Stimulated activated CD8-positive, alpha-beta memory T cell treated with anti-CD3 and anti-CD28 coated beads, Interleukin-15, amount 100 ng/mL, for 48 hours (primary cell): ENCODE measurements around the gene HCN1.
"Not testable (repeated sequence)": the region's sequence is repeated elsewhere in the genome, so short reads cannot be mapped to it uniquely, and the experiment has no call there.

Experiments
- DNase-seq, 2 donors: peaks; one replicate each; pipeline ENCODE4 v3.0.0-alpha.2; 2020; ENCODE audit warnings: low read depth in 2 of 2

The HCN1 gene

DNA sequence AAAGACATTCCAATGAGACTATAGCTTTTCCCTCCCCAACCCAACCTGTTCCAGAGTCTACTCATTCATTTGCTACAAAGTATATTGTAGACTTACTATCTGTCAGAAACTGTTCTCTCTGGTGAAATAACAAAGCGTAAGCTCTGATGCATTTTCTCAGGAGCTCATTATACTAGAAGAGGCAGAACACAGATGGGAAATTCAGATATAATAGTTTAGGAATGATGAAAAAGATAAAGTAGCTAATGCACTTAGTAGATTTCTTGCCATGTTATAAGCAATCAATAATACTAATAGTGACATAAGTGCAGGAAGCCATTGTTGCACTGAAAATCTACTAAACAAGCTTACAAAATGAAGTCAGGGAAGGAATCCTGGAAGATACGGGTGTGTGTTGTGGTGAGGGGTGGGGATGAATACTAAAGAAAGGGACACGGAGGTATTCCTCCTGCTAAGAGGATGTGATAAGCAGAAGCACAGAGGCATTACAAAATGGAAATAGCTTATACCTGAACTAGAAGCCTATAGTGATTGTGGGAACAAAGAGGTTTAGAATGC is 78.2 kb downstream of the HCN1 start:
- DNase-seq, result no peak

GRCh38 chr5:45609661-45610060 is 86.5 kb downstream of the HCN1 start:
- no peak for DNase-seq

DNA sequence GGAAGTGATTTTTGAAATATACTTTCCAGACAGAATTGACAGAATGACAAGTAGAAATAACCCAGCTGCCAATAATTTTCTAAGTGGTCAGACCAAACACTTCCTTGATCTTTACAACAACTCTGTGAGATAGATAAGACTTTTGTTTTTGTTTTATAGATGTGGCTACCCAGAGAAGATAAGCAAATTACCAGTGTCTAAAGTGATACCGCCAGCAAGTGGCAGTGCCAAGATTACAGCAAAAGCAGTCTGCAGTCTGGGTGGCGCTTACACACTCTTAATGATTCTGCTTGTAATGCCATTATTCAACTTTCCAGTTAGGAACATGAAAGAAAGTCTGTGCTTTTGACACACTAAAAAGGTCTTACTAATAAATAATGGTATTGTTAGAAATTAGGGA is 92.1 kb downstream of the HCN1 start:
- DNase-seq, result no peak

DNA sequence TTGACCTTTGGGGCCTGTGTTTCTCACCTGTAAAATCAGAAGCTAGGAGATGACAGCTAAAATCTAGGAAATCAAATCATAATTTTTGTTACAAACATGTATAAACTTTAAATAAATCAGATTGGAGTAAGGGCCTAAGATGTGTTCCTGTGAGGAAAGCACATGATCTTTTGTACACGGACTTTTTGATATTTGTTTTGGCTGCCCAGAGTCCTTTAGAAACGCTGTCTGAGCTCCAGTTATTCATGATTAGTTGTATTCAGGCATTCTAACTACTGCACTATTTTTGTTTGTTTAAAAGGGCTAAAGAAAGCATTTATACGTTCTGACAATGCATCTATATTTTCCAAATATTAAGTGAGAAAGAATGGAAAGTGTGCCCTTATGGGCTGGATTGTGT is 94.8 kb downstream of the HCN1 start:
- no peak for DNase-seq

DNA sequence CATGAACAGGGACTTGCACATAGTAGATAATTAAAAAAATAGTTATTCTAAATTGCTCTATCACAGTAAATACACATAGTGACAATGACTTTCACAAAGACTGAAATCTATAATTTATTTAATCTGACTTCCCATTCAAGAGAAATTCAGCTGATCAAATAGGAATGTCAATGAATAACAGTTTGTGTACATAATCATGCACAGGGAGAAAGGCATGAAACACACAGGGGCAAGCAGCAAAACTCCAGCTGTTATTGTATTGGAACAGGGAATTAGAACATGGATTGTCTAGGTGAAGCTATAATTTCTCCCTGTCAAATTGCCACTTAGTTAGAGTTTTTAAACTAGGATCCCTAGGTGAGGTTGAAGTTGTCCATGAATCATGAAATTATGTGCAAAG is 99.9 kb downstream of the HCN1 start:
- no peak for DNase-seq

DNA sequence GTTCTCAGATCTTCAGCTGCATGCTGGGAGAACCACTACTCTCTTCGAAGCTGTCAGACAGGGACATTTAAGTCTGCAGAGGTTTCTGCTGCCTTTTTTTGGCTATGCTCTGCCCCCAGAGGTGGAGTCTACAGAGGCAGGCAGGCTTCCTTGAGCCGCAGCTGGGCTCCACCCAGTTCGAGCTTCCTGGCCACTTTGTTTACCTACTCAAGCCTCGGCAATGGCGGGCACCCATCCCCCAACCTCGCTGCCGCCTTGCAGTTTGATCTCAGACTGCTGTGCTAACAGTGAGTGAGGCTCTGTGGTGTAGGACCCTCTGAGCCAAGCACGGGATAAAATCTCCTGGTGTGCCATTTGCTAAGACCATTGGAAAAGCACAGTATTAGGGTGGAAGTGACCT is 110.2 kb downstream of the HCN1 start:
- DNase-seq, result not testable (repeated sequence)

DNA sequence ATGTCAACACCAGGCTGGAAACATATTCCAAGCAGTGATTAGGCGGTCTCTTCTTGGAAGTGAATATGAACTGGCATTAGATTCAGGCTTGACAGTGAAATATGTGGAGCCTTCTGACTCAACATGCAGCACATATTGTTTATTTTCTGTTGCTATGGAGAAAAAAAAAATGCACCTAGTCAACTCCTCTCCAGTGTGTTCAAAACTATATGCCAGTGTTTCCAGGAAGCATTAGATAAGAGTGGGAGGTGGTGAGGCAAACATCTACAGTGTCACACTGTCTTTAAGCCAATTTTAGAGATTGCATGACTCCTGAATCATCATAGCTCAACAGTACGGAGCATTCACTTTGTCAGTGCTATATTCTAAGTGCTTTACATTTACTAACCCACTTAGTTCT is 117.9 kb downstream of the HCN1 start:
- no peak for DNase-seq

- DNase-seq, result no peak
These were observed 127.4 kb downstream of the HCN1 start for GRCh38 chr5:45568813-45569212.

DNA sequence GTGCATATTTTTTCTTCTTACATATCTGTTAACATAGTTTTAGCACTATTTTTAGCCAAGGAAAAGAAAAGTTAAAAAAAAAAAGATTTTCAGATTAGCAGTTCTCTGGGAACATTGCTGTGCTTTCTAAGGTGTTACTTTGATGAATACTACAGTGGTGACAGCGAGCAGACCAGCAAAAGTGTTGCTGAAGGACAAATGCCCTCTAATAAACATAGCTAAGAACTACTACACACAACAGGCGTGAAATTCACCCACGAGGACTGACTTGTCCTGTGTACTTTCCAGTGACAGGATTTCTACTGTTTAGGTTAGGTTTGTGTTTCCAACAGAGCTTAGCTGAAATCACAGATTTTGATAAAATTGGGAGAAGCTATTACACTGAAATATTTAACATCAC is 153.8 kb downstream of the HCN1 start:
- DNase-seq, result no peak

- DNase-seq, result no peak
These were observed 162.5 kb downstream of the HCN1 start for GRCh38 chr5:45533663-45534062.

GRCh38 chr5:45532826-45533624 is 163.2 kb downstream of the HCN1 start:
- DNase-seq, result no peak

- no peak for DNase-seq
These were observed 175.1 kb downstream of the HCN1 start for GRCh38 chr5:45521067-45521466.

DNA sequence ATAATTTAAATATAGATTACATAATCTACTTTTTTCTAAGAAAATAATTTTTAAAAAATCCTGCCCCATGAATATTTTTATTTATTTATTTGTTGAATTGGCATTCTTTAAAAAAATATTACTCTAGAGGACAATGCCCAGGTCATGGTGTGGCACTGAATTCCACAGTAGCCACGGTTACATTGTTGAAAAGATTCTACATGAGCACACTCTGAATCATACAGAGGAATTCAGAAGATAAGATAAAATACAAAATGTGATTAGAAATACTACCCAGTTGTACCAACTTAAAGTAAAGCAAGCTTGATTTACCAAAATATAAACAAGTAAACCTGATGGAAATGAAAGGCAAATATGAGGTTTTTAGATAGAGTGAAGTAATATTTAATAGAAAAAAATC is 183.7 kb downstream of the HCN1 start:
- no peak for DNase-seq

DNA sequence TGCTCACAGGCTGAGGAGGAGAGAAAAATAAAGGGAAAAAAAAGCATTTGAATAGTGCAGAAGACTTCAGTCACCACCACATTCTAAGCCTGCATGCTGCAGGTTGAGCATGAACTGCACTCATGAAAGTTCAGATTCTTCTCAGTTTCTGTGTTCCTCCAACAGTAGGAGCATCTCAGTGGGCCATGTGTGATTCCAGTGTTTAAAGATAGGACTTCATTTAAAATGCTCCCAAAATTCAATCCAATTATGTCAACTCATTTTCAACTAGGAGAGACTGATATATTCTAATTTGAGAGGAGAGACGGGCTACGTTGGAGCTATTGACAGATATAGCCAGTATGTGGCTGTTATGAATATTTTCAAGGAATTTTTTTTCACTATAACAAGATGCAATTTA is 186.8 kb downstream of the HCN1 start:
- DNase-seq, result no peak

DNA sequence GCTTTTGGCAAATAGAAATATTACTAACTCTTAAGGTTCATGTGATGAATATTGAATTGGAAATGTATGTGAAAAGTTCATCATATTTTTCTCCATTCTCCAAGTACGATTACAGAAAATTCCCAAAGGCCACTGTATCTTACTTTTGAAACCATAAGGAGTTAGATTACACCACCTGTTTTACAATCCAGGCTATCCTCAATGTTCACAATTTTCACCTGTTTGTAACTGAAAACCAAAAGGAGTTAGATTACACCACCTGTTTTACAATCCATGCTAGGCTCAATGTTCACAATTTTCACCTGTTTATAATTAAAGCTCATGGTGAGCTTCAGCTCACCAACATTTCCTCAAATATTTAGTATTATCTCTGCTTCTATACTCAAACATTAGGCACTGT is 188.0 kb downstream of the HCN1 start:
- no peak for DNase-seq

DNA sequence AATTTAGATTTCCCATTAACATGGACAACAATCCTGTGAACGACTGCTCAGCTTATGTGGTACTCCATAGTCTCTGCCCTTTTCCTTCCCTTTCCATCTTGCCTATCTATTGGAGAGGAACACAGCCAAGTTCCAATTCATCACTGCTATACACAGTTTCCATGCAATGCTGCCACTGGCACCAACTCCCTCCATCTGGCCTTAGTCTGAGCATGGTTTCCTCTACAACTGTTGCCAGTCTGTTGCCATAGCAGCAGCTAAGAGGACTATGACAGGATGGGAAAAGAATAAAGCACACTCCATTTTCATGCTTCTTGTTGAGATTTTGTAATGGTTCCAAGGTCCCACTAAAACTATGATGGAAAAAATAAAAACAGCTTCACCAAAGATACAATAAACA is 189.0 kb downstream of the HCN1 start:
- DNase-seq, result no peak

DNA sequence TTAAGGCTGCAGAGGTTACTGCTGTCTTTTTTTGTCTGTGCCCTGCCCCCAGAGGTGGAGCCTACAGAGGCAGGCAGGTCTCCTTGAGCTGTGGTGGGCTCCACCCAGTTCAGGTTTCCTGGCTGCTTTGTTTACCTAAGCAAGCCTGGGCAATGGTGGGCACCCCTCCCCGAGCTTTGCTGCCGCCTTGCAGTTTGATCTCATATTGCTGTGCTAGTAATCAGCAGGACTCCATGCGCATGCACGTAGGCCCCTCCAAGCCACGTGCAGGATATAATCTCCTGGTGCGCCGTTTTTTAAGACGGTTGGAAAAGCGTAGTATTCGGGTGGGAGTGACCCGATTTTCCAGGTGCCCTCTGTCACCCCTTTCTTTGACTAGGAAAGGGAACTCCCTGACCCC is 197.2 kb downstream of the HCN1 start:
- DNase-seq, result not testable (repeated sequence)

- DNase-seq, result no peak
These were observed 204.8 kb downstream of the HCN1 start for GRCh38 chr5:45491368-45491767.

DNA sequence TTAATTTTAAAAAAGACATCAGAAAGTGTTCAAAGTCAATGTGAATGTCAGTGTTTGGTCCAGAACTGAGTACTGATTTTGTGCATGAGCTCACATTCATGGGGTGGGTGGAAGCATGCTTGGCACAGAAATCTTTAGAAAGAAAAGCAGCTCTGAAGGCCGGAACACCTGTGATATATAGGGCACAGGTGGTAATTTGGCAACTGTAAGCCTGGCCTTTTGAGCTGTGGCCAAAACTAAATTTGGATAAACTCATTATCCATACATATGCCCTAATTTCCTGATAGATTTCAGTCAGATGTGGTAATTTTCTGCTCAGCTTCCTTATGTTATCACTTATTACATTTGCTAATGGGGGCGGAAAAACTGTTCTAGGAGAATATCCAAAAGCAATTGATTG is 211.4 kb downstream of the HCN1 start:
- DNase-seq, result no peak

GRCh38 chr5:45454114-45454513 is 242.1 kb downstream of the HCN1 start:
- no peak for DNase-seq

DNA sequence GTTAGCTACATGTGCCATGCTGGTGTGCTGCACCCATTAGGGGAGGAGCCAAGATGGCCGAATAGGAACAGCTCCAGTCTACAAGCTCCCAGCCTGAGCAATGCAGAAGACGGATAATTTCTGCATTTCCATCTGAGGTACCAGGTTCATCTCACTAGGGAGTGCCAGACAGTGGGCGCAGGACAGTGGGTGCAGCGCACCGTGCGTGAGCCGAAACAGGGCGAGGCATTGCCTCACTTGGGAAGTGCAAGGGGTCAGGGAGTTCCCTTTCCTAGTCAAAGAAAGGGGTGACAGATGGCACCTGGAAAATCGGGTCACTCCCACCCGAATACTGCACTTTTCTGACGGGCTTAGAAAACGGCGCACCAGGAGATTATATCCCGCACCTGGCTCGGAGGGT is 251.3 kb downstream of the HCN1 start:
- DNase-seq, result not testable (repeated sequence)

GRCh38 chr5:45440466-45440865 is 255.7 kb downstream of the HCN1 start:
- no peak for DNase-seq

DNA sequence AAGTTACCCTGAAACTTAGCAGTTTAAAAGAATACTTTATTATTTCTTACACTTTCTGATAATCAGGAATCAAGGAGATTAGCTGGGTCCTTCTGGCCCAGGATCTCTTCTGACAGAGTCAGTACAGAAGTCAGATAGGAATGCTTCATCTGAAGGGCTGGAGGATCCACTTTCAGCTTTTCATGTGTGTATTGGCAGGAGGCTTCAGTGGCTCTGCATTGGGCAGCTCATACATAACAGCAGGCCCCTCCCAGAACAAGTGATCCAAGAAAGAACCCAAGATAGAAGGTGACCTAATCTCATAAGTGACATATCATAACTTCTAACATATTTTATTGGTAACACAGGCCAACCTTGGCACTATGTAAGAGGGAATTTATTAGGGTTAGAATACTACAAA is 258.4 kb downstream of the HCN1 start:
- no peak for DNase-seq
